Measurements from ENCODE around the gene SHROOM3.

SHROOM3 gene

DNA sequence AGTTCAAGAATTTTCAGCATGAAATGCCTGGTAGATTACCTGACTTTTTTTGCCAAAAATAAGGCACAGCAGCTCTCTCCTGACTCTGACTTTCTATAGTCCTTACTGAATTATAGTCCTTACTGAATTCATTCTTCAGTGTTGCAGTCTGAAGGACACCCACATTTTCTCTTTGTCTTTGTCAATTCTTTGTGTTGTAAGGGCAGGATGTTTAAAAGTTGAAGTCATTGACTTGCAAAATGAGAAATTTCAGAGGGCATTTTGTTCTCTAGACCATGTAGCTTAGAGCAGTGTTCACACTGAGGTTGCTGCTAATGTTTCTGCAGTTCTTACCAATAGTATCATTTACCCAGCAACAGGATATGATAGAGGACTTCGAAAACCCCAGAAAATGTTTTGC is 295.0 kb downstream of the SHROOM3 start:
- peak; percentile 53 for DNase-seq (ENCODE audit: low read depth)
- TF ChIP-seq, protein P1, sequence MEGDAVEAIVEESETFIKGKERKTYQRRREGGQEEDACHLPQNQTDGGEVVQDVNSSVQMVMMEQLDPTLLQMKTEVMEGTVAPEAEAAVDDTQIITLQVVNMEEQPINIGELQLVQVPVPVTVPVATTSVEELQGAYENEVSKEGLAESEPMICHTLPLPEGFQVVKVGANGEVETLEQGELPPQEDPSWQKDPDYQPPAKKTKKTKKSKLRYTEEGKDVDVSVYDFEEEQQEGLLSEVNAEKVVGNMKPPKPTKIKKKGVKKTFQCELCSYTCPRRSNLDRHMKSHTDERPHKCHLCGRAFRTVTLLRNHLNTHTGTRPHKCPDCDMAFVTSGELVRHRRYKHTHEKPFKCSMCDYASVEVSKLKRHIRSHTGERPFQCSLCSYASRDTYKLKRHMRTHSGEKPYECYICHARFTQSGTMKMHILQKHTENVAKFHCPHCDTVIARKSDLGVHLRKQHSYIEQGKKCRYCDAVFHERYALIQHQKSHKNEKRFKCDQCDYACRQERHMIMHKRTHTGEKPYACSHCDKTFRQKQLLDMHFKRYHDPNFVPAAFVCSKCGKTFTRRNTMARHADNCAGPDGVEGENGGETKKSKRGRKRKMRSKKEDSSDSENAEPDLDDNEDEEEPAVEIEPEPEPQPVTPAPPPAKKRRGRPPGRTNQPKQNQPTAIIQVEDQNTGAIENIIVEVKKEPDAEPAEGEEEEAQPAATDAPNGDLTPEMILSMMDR (conservative IDR thresholded peaks at IDR 0.05; ENCODE audit: low read depth, low read length): no peak
- no peak overlapping the region for H3K4me3 ChIP-seq (ENCODE audit: low read depth, low read length)

DNA sequence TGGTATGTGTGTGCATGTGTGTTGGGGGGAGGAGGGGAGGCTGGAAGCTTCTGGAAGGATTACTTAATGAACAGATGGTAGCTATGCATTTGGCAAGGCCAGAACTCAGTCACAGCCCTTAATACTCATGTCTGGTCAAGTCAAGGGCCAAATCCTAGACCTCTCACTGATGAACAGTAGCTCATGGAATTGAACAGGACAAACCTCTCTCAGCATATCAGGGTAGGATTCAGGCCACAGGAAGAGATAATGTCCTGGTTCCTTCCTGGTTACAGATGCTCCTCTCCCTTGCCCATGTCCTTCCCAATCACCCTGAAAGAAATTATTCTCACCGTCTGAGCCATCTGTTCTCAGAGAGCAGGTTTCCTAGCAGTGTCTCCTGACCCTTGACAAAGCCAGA is 297.2 kb downstream of the SHROOM3 start:
- TF ChIP-seq, protein P1 (conservative IDR thresholded peaks at IDR 0.05; ENCODE audit: low read depth, low read length): no peak
- H3K4me3 ChIP-seq (ENCODE audit: low read depth, low read length): no peak overlapping the region
- no peak for DNase-seq (ENCODE audit: low read depth)

DNA sequence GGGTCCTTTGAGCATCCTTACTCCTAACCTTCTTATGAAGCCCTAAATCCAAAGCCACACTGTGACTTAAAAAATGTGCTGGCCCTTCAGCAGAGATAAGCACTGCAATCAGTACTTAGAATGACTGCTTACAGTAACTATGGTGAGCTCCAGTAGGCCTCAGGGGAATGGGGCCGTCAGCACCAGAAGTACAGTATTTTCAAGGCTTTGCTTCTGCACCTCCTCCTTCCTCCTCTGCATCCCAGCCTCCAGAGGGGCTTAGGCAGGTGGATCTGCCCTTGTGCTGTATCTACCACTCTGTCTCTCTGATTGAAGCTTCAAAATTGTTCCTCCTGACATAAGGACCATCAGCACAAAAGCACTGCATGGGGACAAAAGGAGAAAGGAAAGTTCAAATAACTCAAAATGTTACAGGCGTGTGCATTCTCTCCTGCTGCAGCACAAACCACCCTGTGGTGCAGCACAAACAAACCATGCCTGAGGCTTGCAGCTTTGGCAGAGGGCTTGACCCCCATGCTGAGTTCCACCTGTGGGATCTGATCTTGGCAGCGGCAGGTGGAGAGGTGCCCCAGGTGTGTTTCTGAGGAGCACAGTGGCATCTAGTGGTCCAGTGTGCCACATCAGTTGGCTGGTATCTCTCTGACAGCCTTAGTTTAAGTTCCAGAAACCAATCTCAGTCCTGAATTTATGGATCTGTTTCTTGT is 298.2 kb downstream of the SHROOM3 start:
- no peak overlapping the region for H3K4me3 ChIP-seq (ENCODE audit: low read depth, low read length)
- TF ChIP-seq, protein P1 (conservative IDR thresholded peaks at IDR 0.05; ENCODE audit: low read depth, low read length): peak; percentile 9
- DNase-seq (ENCODE audit: low read depth): no peak

DNA sequence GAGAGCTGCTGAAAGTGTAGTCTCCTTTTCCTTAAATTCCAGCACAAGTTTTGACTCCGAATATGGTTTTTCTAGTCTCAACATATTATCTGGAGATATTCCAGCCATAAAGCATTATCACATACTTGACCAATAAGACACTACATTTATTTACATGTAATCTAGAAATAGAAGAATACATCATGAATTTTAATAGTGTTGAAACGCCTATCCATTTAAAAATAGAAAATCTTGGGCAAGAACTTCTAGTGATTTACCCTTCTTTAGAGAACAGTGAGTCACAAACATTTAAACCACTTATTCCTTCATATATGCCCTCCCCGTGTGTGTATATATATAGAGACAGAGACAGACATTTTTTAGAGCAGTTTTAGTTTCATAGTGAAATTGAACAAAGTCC is 301.4 kb downstream of the SHROOM3 start:
- peak; percentile 52 for DNase-seq (ENCODE audit: low read depth)

DNA sequence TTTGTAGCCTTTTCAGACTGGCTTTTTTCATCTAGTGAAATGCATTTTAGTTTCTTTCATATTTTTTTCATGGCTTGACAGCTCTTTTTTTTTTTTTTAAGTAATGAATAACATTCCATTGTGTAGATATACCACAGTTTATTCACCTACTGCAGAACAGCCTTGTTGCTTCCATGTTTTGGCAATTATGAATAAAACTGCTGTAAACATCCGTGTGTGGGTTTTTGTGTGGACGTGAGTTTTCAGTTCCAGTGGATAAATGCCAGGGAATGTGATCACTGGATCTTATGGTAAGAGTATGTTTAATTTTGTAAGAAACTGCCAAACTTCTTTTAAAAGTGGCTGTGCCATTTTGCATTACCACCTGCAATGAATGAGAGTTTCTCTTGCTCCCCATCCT is 302.2 kb downstream of the SHROOM3 start:
- TF ChIP-seq, protein P1 (conservative IDR thresholded peaks at IDR 0.05; ENCODE audit: low read depth, low read length): no peak
- H3K4me3 ChIP-seq (ENCODE audit: low read depth, low read length): no peak overlapping the region
- DNase-seq (ENCODE audit: low read depth): no peak

More for the DNA sequence above, 301.4 kb downstream of the SHROOM3 start:
- TF ChIP-seq, protein P1 (conservative IDR thresholded peaks at IDR 0.05; ENCODE audit: low read depth, low read length): no peak
- no peak overlapping the region for H3K4me3 ChIP-seq (ENCODE audit: low read depth, low read length)

DNA sequence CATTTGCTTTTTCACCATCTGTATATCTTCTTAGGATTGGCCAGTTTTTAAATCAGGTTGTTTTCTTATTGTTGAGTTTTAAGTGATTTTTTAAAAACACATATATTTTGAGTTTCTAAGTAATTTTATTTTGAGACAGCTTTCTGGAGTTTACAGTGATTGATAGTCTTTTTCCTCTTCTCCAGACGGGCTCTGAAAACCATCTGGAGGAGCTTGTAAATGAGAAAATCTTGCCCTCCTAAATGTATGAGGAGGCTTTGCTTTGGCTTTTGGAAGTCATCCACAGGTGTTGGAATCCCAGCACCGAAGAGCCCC is 302.7 kb downstream of the SHROOM3 start:
- TF ChIP-seq, protein P1 (conservative IDR thresholded peaks at IDR 0.05; ENCODE audit: low read depth, low read length): no peak
- DNase-seq (ENCODE audit: low read depth): no peak
- no peak overlapping the region for H3K4me3 ChIP-seq (ENCODE audit: low read depth, low read length)
